Measurements from ENCODE around the gene TRPC4.

- TF ChIP-seq, protein P1, sequence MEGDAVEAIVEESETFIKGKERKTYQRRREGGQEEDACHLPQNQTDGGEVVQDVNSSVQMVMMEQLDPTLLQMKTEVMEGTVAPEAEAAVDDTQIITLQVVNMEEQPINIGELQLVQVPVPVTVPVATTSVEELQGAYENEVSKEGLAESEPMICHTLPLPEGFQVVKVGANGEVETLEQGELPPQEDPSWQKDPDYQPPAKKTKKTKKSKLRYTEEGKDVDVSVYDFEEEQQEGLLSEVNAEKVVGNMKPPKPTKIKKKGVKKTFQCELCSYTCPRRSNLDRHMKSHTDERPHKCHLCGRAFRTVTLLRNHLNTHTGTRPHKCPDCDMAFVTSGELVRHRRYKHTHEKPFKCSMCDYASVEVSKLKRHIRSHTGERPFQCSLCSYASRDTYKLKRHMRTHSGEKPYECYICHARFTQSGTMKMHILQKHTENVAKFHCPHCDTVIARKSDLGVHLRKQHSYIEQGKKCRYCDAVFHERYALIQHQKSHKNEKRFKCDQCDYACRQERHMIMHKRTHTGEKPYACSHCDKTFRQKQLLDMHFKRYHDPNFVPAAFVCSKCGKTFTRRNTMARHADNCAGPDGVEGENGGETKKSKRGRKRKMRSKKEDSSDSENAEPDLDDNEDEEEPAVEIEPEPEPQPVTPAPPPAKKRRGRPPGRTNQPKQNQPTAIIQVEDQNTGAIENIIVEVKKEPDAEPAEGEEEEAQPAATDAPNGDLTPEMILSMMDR (IDR thresholded peaks at IDR 0.05): no peak
- TF ChIP-seq CBX8 (IDR thresholded peaks at IDR 0.05): no peak
- TF ChIP-seq, protein P2, sequence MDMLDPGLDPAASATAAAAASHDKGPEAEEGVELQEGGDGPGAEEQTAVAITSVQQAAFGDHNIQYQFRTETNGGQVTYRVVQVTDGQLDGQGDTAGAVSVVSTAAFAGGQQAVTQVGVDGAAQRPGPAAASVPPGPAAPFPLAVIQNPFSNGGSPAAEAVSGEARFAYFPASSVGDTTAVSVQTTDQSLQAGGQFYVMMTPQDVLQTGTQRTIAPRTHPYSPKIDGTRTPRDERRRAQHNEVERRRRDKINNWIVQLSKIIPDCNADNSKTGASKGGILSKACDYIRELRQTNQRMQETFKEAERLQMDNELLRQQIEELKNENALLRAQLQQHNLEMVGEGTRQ (IDR thresholded peaks at IDR 0.05): no peak
- TF ChIP-seq POLR2A (IDR thresholded peaks at IDR 0.05; ENCODE audit: low read length): no peak
- no peak for TF ChIP-seq POLR2AphosphoS2 (conservative IDR thresholded peaks at IDR 0.05; ENCODE audit: low read length)
- no peak for TF ChIP-seq ZFP36 (IDR thresholded peaks at IDR 0.05; ENCODE audit: borderline replicate concordance, partially characterized antibody)
These were observed 161.7 kb downstream of the TRPC4 start for GRCh38 chr13:37707739-37708500.

Measured in A549 (cell line).